ENCODE data around the gene COPE. TPM values are rescaled to one million over a fixed set of nuclear protein-coding genes. Genes with fewer than 3 reads are reported as not detected.
"Not testable (repeated sequence)": the region's sequence is repeated elsewhere in the genome, so short reads cannot be mapped to it uniquely, and the experiment has no call there.

COPE gene
- total RNA-seq, 4 donors from 2014 or later, result 112 to 223 (median 208) TPM

DNA sequence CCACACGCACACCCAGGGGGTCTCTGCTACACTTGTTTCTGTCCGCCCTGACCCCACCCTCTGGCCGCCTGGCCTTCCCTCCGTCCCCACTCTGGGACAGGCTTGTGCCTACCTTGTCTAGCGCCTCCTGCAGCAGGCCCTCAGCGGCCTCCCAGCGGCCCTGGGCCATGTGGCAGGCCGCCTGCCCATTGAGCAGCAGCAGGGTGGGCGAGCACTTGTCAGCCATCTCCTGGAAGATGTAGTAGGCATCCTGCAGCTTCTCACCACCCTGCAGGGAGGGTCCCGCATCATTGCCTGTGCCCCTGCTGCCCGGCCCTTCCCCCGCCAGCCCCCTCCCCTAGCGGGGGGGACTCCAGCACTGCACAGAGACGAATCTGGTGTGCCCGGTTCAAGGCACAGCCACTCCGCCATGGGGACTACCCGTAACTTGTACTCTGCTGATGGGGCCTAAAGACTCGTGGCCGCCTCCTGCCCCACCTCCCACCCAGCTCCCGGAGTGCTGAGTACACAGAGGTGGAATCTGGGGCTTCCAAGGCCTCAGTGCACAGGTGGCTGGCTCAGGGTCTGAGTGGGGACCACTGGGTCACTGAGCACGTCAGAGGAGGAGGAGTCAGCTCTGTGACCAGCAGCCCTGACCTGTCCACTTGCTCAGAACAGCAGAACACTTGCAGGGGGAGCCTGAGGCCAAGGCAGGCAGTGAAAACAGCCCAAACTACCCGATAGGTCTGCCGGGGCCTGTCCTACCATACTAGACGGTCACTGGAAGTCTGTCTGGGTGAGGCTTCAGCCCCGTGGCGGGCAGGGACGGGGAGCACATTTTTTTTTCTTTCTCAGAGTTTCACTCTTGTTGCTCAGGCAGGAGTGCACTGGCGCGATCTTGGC is 15.8 kb downstream of the COPE start:
- DNase-seq (ENCODE audit: low spot score in 2 of 2), result peak in 1 of 2 donors; percentile 51
- H3K27me3 ChIP-seq, result no peaks in the 10 kb centered on the region
- H3K36me3 ChIP-seq, result peaks cover 84% of the 10 kb centered on the region
- no peaks in the 10 kb centered on the region for H3K4me1 ChIP-seq
- no peak overlapping the region for H3K27ac ChIP-seq
- TF ChIP-seq, protein P1, sequence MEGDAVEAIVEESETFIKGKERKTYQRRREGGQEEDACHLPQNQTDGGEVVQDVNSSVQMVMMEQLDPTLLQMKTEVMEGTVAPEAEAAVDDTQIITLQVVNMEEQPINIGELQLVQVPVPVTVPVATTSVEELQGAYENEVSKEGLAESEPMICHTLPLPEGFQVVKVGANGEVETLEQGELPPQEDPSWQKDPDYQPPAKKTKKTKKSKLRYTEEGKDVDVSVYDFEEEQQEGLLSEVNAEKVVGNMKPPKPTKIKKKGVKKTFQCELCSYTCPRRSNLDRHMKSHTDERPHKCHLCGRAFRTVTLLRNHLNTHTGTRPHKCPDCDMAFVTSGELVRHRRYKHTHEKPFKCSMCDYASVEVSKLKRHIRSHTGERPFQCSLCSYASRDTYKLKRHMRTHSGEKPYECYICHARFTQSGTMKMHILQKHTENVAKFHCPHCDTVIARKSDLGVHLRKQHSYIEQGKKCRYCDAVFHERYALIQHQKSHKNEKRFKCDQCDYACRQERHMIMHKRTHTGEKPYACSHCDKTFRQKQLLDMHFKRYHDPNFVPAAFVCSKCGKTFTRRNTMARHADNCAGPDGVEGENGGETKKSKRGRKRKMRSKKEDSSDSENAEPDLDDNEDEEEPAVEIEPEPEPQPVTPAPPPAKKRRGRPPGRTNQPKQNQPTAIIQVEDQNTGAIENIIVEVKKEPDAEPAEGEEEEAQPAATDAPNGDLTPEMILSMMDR (IDR thresholded peaks at IDR 0.05), result no peak
- no peak for TF ChIP-seq EP300 (IDR thresholded peaks at IDR 0.05)
- no peak for TF ChIP-seq POLR2A (IDR thresholded peaks at IDR 0.05)
- no peak for TF ChIP-seq POLR2AphosphoS5 (IDR thresholded peaks at IDR 0.05)
- H3K9me3 ChIP-seq, result no peaks in the 10 kb centered on the region
- WGBS, result 94% methylated on average over 15 of the region's 29 CpGs
- no peak overlapping the region for H3K4me3 ChIP-seq

DNA sequence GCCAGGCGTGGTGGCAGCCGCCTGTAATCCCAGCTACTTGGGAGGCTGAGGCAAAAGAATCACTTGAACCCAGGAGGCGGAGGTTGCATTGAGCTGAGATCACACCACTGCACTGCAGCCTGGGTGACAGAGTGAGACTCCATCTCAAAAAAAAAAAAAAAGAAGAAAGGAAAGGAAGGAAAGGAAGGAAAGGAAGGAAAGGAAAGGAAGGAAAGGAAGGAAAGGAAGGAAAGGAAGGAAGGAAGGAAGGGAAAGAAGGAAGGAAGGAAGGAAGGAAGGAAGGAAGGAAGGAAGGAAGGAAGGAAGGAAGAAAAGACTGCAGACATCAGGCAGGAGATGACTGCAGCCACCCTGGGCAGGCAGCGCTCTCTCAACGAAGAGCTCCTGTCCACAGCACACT is 16.7 kb downstream of the COPE start:
- not testable (repeated sequence) for H3K4me3 ChIP-seq
- H3K36me3 ChIP-seq, result peaks cover 78% of the 10 kb centered on the region

DNA sequence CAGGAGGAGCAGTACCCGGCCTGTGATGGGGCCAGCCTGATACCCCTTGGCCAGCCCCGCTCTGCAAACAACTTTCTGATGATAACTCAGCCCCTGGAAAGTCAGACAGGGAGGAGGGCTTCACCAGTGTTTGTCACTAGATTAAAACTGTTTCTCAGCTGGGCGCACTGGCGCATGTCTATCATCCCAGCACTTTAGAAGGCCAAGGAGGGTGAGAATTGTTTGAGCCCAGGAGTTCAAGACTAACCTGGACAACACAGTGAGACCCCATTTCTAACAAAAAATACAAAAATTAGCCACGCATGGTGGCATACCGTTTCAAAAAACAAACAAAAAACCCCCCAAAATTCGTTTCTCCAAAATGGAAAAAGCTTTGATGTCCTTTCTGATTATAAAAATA is 17.7 kb downstream of the COPE start:
- peaks cover 4% of the 10 kb centered on the region for H3K4me1 ChIP-seq
- WGBS, result 97% methylated on average over 7 of the region's 7 CpGs
- H3K27ac ChIP-seq, result no peak overlapping the region
- H3K27me3 ChIP-seq, result peaks cover 8% of the 10 kb centered on the region
- peaks cover 68% of the 10 kb centered on the region for H3K36me3 ChIP-seq
- DNase-seq (ENCODE audit: low spot score in 2 of 2), result no peak
- no peaks in the 10 kb centered on the region for H3K9me3 ChIP-seq
- no peak overlapping the region for H3K4me3 ChIP-seq
- TF ChIP-seq EP300 (IDR thresholded peaks at IDR 0.05) (no peak), POLR2A (IDR thresholded peaks at IDR 0.05) (no peak), POLR2AphosphoS5 (IDR thresholded peaks at IDR 0.05) (no peak)
- TF ChIP-seq, protein P1 (IDR thresholded peaks at IDR 0.05), result no peak

More for the DNA sequence above, 16.7 kb downstream of the COPE start:
- not testable (repeated sequence) for H3K27me3 ChIP-seq; DNase-seq (ENCODE audit: low spot score in 2 of 2); H3K4me1 ChIP-seq; H3K27ac ChIP-seq; H3K9me3 ChIP-seq
- 90% methylated on average over 5 of the region's 5 CpGs for WGBS

DNA sequence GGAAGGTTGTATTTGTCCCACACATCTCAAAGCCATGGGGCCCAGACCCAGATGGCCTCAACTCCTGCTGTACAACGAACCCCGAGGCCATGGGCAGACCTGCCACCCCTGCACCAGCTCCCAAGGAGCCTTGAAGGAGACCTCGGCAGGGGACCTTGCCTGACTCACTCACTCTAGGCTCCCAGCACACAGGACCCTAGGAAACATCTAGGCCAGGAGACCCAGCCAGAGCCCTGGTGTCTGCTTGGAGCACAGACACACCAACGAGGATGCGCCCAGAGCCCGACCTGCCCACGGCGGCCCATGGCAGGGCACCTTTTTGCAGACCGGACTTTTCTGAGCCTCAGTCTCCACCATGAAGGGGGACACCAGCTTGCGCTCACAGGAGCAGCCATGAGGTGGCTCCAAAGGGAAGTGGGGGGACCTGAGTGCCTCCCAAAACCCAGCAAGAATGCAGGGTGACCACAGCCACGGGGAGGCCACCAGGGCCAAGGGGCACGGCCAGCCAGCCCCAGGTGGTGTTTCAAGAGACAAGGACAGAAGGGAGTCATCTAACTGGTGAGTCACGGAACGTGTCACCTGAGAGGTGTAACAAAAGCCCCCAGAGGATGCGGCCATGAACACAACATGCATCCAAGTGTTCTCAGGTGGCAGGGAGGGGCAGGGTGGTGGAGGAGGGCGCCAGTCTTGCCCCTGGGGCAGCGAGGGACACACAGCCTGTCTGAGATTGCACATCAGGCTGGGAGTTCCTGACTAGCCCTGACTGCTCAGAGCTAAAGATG is 18.3 kb downstream of the COPE start:
- TF ChIP-seq POLR2A (IDR thresholded peaks at IDR 0.05) (no peak), POLR2AphosphoS5 (IDR thresholded peaks at IDR 0.05) (no peak), EP300 (IDR thresholded peaks at IDR 0.05) (no peak)
- TF ChIP-seq, protein P1 (IDR thresholded peaks at IDR 0.05), result no peak
- H3K36me3 ChIP-seq, result peaks cover 63% of the 10 kb centered on the region
- H3K27me3 ChIP-seq, result peaks cover 13% of the 10 kb centered on the region
- H3K4me3 ChIP-seq, result no peak overlapping the region
- H3K9me3 ChIP-seq, result no peaks in the 10 kb centered on the region
- H3K4me1 ChIP-seq, result peaks cover 8% of the 10 kb centered on the region
- no peak overlapping the region for H3K27ac ChIP-seq
- peak in 1 of 2 donors; percentile 50 for DNase-seq (ENCODE audit: low spot score in 2 of 2)
- WGBS, result 98% methylated on average over 7 of the region's 17 CpGs

DNA sequence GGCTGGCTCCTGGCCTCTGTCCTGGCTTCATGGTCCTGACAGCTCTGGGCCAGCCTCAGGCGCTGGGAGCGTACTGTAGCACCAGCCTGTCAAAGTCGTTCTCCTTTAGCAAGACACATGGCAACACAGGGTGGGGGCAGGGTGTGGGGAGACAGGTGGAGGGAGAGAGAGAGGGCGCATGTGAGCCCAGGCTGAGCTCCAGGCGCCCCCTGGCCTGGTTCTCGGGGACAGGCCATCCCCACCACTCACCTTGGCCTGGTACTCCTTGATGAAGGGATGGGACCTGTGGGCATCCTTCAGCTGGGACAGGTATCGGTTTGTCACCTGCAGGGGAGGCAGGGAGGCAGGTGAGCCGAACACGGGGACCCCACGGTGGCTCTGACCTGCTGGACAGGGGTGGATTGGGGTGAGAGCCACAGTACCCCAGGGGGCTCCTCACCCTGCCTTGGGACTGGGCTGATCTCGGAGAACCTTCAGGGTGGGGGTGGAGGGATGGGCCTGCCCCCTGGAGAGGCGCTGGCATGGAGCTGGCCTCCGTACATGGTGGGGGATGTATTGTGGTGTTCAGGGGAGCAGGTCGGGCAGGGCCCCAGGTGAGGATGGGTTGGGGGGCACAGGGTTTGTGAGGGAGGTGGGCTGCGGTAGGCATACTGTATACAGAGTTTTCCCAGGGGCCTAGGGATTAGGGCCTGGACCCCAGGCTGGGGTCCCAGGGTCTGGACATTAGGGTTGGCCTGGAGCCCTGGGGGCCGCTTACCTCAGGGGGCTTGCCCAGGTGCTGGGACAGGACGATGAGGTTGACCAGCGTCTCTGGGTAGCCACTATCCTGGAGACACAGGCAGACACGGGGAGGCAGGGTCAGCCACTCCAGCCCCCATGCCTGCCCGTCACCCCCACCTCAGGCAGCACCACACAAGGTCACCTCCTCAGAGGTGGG is 19.3 kb downstream of the COPE start:
- Histone ChIP-seq H3K36me3 (peaks cover 53% of the 10 kb centered on the region), H3K4me3 (no peak overlapping the region), H3K9me3 (no peaks in the 10 kb centered on the region), H3K27ac (no peak overlapping the region), H3K4me1 (peaks cover 17% of the 10 kb centered on the region), H3K27me3 (peaks cover 21% of the 10 kb centered on the region)
- 87% methylated on average over 11 of the region's 20 CpGs for WGBS
- no peak for TF ChIP-seq EP300 (IDR thresholded peaks at IDR 0.05)
- TF ChIP-seq POLR2AphosphoS5 (IDR thresholded peaks at IDR 0.05), result no peak
- TF ChIP-seq, protein P1 (IDR thresholded peaks at IDR 0.05), result no peak
- no peak for TF ChIP-seq POLR2A (IDR thresholded peaks at IDR 0.05)
- DNase-seq (ENCODE audit: low spot score in 2 of 2), result peak in 1 of 2 donors; percentile 55

Measured in suprapubic skin (tissue), 4 donors.